GM18511 (cell line): ENCODE results near the gene CDH13.

ENCODE experiments used
- ATAC-seq: cut with Tn5 transposase; IDR thresholded peaks from one replicate; pipeline ENCODE4 v1.9.1; 2021; ENCODE audit warnings: mild to moderate bottlenecking, moderate library complexity; ENCODE audit not compliant: unreplicated experiment

CDH13 gene

GRCh38 chr16:82649766-82650165, 23.0 kb downstream of the CDH13 start:
- no peak for ATAC-seq

- ATAC-seq, result no peak
Measured at GRCh38 chr16:82650804-82651203, 24.0 kb downstream of the CDH13 start.

GRCh38 chr16:82651921-82652601, 25.3 kb downstream of the CDH13 start:
- peak; percentile 59 for ATAC-seq

- ATAC-seq, result no peak
Measured at GRCh38 chr16:82652826-82653225, 26.1 kb downstream of the CDH13 start.

GRCh38 chr16:82653550-82654511, 27.1 kb downstream of the CDH13 start:
- peak; percentile 75 for ATAC-seq

- ATAC-seq, result peak; percentile 36
Measured at GRCh38 chr16:82655072-82655714, 28.4 kb downstream of the CDH13 start.

GRCh38 chr16:82655720-82656490, 29.1 kb downstream of the CDH13 start:
- ATAC-seq, result no peak

- no peak for ATAC-seq
Measured at GRCh38 chr16:82657239-82657638, 30.5 kb downstream of the CDH13 start.

GRCh38 chr16:82657786-82658185, 31.0 kb downstream of the CDH13 start:
- no peak for ATAC-seq

- no peak for ATAC-seq
Measured at GRCh38 chr16:82658796-82659195, 32.0 kb downstream of the CDH13 start.

GRCh38 chr16:82660075-82660645, 33.4 kb downstream of the CDH13 start:
- ATAC-seq, result no peak

- ATAC-seq, result no peak
Measured at GRCh38 chr16:82660966-82661365, 34.2 kb downstream of the CDH13 start.

GRCh38 chr16:82664181-82664580, 37.4 kb downstream of the CDH13 start:
- ATAC-seq, result no peak

GRCh38 chr16:82665025-82665424, 38.3 kb downstream of the CDH13 start:
- ATAC-seq, result no peak

GRCh38 chr16:82667437-82667836, 40.7 kb downstream of the CDH13 start:
- no peak for ATAC-seq

GRCh38 chr16:82668094-82668493, 41.3 kb downstream of the CDH13 start:
- no peak for ATAC-seq

- no peak for ATAC-seq
Measured at GRCh38 chr16:82671741-82672140, 45.0 kb downstream of the CDH13 start.

GRCh38 chr16:82672676-82673075, 45.9 kb downstream of the CDH13 start:
- ATAC-seq, result no peak

- ATAC-seq, result no peak
Measured at GRCh38 chr16:82675300-82675699, 48.5 kb downstream of the CDH13 start.

GRCh38 chr16:82681592-82681991, 54.8 kb downstream of the CDH13 start:
- no peak for ATAC-seq
